Gastroesophageal sphincter (tissue), 3 donors: ENCODE results near the gene ABHD1.

Experiments used
- EP300 ChIP-seq: sonication (generic); formaldehyde crosslinking; IDR thresholded peaks from one replicate; pipeline ENCODE4 v1.6.1; 2017; ENCODE audit warnings: antibody characterized with exemption, mild to moderate bottlenecking
- TF ChIP-seq, protein P1 (sequence below), 4 experiments: fragments of 200-600 bp in 2 of 4; fragments of 450-650 bp in 2 of 4; sonication (generic) in 1 of 4; IDR thresholded peaks; one replicate each; pipeline ENCODE4 v1.5.1; 2017 to 2019; ENCODE audit warnings: antibody characterized with exemption in 4 of 4, mild to moderate bottlenecking in 2 of 4, moderate library complexity in 2 of 4

DNA sequence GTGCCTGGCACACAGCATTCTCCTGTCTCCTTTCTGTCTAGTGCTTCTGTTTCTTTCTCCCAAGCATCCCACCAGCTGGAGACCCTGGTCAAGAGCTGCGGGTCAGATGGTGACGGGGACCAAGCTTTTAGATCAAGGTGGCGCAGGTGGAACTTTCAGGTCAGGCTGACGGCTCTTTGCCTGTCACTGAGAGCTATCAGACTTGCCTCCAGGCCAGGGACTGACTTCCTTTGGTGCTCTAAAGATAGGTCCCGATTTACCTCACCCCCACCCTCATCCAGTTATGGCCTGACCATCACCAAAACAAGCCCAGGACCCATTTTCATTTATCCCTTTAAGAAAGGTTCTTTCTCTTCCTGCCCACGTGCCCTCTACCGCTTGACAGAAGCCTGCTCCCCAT lies 46.4 kb upstream of the ABHD1 start:
- TF ChIP-seq EP300, result no peak
- TF ChIP-seq, protein P1, sequence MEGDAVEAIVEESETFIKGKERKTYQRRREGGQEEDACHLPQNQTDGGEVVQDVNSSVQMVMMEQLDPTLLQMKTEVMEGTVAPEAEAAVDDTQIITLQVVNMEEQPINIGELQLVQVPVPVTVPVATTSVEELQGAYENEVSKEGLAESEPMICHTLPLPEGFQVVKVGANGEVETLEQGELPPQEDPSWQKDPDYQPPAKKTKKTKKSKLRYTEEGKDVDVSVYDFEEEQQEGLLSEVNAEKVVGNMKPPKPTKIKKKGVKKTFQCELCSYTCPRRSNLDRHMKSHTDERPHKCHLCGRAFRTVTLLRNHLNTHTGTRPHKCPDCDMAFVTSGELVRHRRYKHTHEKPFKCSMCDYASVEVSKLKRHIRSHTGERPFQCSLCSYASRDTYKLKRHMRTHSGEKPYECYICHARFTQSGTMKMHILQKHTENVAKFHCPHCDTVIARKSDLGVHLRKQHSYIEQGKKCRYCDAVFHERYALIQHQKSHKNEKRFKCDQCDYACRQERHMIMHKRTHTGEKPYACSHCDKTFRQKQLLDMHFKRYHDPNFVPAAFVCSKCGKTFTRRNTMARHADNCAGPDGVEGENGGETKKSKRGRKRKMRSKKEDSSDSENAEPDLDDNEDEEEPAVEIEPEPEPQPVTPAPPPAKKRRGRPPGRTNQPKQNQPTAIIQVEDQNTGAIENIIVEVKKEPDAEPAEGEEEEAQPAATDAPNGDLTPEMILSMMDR (IDR thresholded peaks at IDR 0.05), result no peak
